B cell (primary cell): ENCODE measurements around the gene DPM2. TPM values are rescaled to one million over a fixed set of nuclear protein-coding genes. Genes with fewer than 3 reads are reported as not detected.
A peak's percentile ranks its signal among the peaks of the same experiment; 100 is the strongest.

Experiments
- ATAC-seq: fragments of 200-7000 bp; cut with Tn5 transposase; one replicate; pipeline ENCODE4 v1.10.0; 2021; ENCODE audit warnings: low read depth, mild to moderate bottlenecking, moderate number of reproducible peaks, moderate library complexity
- CTCF ChIA-PET: fragments of 350-600 bp; sonication (Branson Sonifier 250); formaldehyde crosslinking; loops from one replicate; lab custom pipeline; 2021; ENCODE audit warnings: antibody characterized with exemption, inconsistent platforms; lab: Charles Lee
- POLR2A ChIA-PET: fragments of 350-600 bp; sonication (Branson Sonifier 250); formaldehyde crosslinking; loops from one replicate; lab custom pipeline; 2021; ENCODE audit warnings: antibody characterized with exemption; lab: Charles Lee
- DNase-seq: peaks from one replicate; pipeline ENCODE4 v3.0.0; 2013
- H2AFZ ChIP-seq: 2 replicates; pipeline ENCODE4 v1.6.1; 2012; ENCODE audit warnings: mild to moderate bottlenecking, low read depth, low read length; ENCODE audit not compliant: insufficient read depth, poor library complexity, severe bottlenecking
- H3K27ac ChIP-seq, 2 donors: 1 replicate in 1 of 2; 2 replicates in 1 of 2; pipeline ENCODE4 v1.5.1; 2012 to 2013; ENCODE audit warnings: low read length in 2 of 2, mild to moderate bottlenecking in 2 of 2, moderate library complexity in 1 of 2
- H3K27me3 ChIP-seq, 4 experiments: fragments of 200-600 bp in 1 of 4; sonication (generic) in 1 of 4; replicated peaks in 1 of 4; 1 replicate in 2 of 4; 2 replicates in 2 of 4; pipeline versions ENCODE4 v1.6.1 to v1.7.0; 2013 to 2016; ENCODE audit warnings: low read length in 3 of 4, mild to moderate bottlenecking in 2 of 4, mixed read lengths in 1 of 4, moderate library complexity in 1 of 4; ENCODE audit not compliant: insufficient read depth in 4 of 4, control insufficient read depth in 3 of 4; ENCODE audit errors: control extremely low read depth in 1 of 4
- H3K36me3 ChIP-seq, 2 experiments: replicated peaks in 1 of 2; 1 replicate in 1 of 2; 2 replicates in 1 of 2; pipeline versions ENCODE4 v1.6.1 to v1.7.1; 2013; ENCODE audit warnings: low read length in 1 of 2; ENCODE audit not compliant: insufficient read depth in 2 of 2, control insufficient read depth in 1 of 2; ENCODE audit errors: control extremely low read depth in 1 of 2, extremely low read depth in 1 of 2
- H3K4me1 ChIP-seq, 2 donors: fragments of 200-600 bp in 1 of 2; sonication (generic) in 1 of 2; 1 replicate in 1 of 2; 2 replicates in 1 of 2; pipeline versions ENCODE4 v1.5.1 to v1.6.1; 2013 to 2017; ENCODE audit warnings: low read length in 2 of 2; ENCODE audit not compliant: control insufficient read depth in 2 of 2, insufficient read depth in 2 of 2
- H3K4me2 ChIP-seq: replicated peaks from 2 replicates; pipeline ENCODE3; 2012; ENCODE audit warnings: mild to moderate bottlenecking, low read depth, low read length; ENCODE audit not compliant: poor library complexity, severe bottlenecking
- H3K4me3 ChIP-seq, 5 experiments: fragments of 200-600 bp in 1 of 5; sonication (generic) in 1 of 5; 1 replicate in 3 of 5; 2 replicates in 2 of 5; pipeline versions ENCODE4 v1.5.1 to v1.7.0; 2011 to 2016; ENCODE audit warnings: low read length in 4 of 5, mild to moderate bottlenecking in 4 of 5, low read depth in 2 of 5, control low read depth in 1 of 5, moderate library complexity in 1 of 5; ENCODE audit not compliant: insufficient read depth in 1 of 5; ENCODE audit errors: control extremely low read depth in 1 of 5, extremely low read depth in 1 of 5
- H3K79me2 ChIP-seq: fragments of 200-600 bp; sonication (generic); one replicate; pipeline ENCODE4 v1.6.0; 2016; ENCODE audit warnings: low read length; ENCODE audit not compliant: control insufficient read depth, insufficient read depth
- H3K9ac ChIP-seq: fragments of 200-600 bp; sonication (generic); 2 replicates; pipeline ENCODE4 v1.6.1; 2017; ENCODE audit warnings: mild to moderate bottlenecking, low read length, moderate library complexity
- H3K9me3 ChIP-seq, 3 donors: one replicate each; pipeline versions ENCODE4 v1.6.1 to v1.7.1; 2013; ENCODE audit warnings: low read length in 2 of 3; ENCODE audit not compliant: control insufficient read depth in 2 of 3, insufficient read depth in 1 of 3; ENCODE audit errors: control extremely low read depth in 1 of 3
- H4K20me1 ChIP-seq: 2 replicates; pipeline ENCODE4 v1.6.0; 2012; ENCODE audit warnings: mild to moderate bottlenecking, low read length; ENCODE audit not compliant: insufficient read depth, control insufficient read depth, poor library complexity, severe bottlenecking
- H3K27ac Mint-ChIP-seq: one replicate; pipeline ENCODE4 v1.8.0; 2021; ENCODE audit warnings: mixed read lengths
- H3K27me3 Mint-ChIP-seq: one replicate; pipeline ENCODE4 v1.8.0; 2021; ENCODE audit warnings: mixed read lengths
- H3K4me1 Mint-ChIP-seq: one replicate; pipeline ENCODE4 v1.8.0; 2021; ENCODE audit warnings: mixed read lengths
- H3K4me3 Mint-ChIP-seq: one replicate; pipeline ENCODE4 v1.8.0; 2021; ENCODE audit warnings: mixed read lengths
- H3K9me3 Mint-ChIP-seq: one replicate; pipeline ENCODE4 v1.8.0; 2022; ENCODE audit warnings: mixed read lengths; ENCODE audit not compliant: insufficient read depth
- CTCF ChIP-seq: fragments of 200-600 bp; IDR thresholded peaks from one replicate; pipeline ENCODE4 v1.8.0; 2022; ENCODE audit warnings: antibody characterized with exemption, mild to moderate bottlenecking
- EZH2 ChIP-seq: IDR thresholded peaks from 2 replicates; pipeline ENCODE4 v1.6.1; 2012; ENCODE audit warnings: borderline replicate concordance, low read depth, mild to moderate bottlenecking, moderate library complexity, low read length; ENCODE audit not compliant: insufficient read depth, poor library complexity, severe bottlenecking
- WGBS: methylation state at CpG from one replicate; pipeline ENCODE4 v1.1.5; 2013; ENCODE audit warnings: missing lambda C conversion rate; ENCODE audit not compliant: insufficient coverage; 5-methylcytosine and 5-hydroxymethylcytosine counted together
- intact Hi-C: fragments of 100-400 bp; cut with micrococcal nuclease; formaldehyde crosslinking; loops from one replicate; pipeline ENCODE4 v1.10.0; 2022
- polyA plus RNA-seq: library from polyadenylated mRNA; depleted of rRNA; stranded (reverse); fragments of >200 nt; gene quantifications from 2 replicates; pipeline ENCODE4 v1.2.3, GENCODE V29; 2012
- total RNA-seq, 2 donors: library from RNA; stranded (reverse); fragments of 120-200 nt in 1 of 2; gene quantifications; 1 replicate in 1 of 2; 2 replicates in 1 of 2; pipeline versions ENCODE4 v1.2.3 to v1.2.4, GENCODE V29; 2013 to 2022

Gene DPM2
- total and polyA plus RNA-seq, 2 donors (not counting 1 experiment from before 2014, with no cell fraction given) = 34.1 to 42.9 TPM

- H3K27ac ChIP-seq = no peak overlapping the region
- no peak overlapping the region for H3K4me3 ChIP-seq
- Mint-ChIP-seq H3K4me1 (peaks cover 40% of the 10 kb centered on the region), H3K27me3 (no peaks in the 10 kb centered on the region), H3K9me3 (peaks cover 6% of the 10 kb centered on the region), H3K4me3 (peak overlapping the region; percentile 55), H3K27ac (peak overlapping the region; percentile 10)
- H3K4me1 ChIP-seq = peaks cover 28 to 48% of the 10 kb centered on the region in 2 donors
- ATAC-seq = peak; percentile 15
- intact Hi-C loops = no loop called here
- ChIA-PET CTCF (interaction anchor here (0.9 to 2.0 kb wide), 4 partner anchors 15 to 27 kb away, joined by 3 to 5 read pairs (median 4); no protein-coding TSS in a partner anchor), POLR2A (interaction anchor here (0.6 to 12.6 kb wide), 6 partner anchors 9 to 126 kb away, joined by 3 to 228 read pairs (median 6); partner anchors contain the start of gene ST6GALNAC4)
- TF ChIP-seq EZH2 (no peak), CTCF (no peak)
- H4K20me1 ChIP-seq = peaks cover 5% of the 10 kb centered on the region
- peak; percentile 43 for DNase-seq
- peaks cover 19% of the 10 kb centered on the region for H3K79me2 ChIP-seq
- no peak overlapping the region for H2AFZ ChIP-seq
- H3K9me3 ChIP-seq = peaks cover 0 to 38% (median 9%) of the 10 kb centered on the region in 3 donors
- peak overlapping the region; percentile 62 for H3K4me2 ChIP-seq
- H3K27me3 ChIP-seq = no peaks in the 10 kb centered on the region
- 37% methylated on average over 16 of the region's 19 CpGs for WGBS
- no peak overlapping the region for H3K9ac ChIP-seq
- H3K36me3 ChIP-seq = peaks cover 0 to 38% of the 10 kb centered on the region in 2 experiments
Measured at GRCh38 chr9:127897193-127897692, 40.4 kb downstream of the DPM2 start.
